Testis (tissue), 3 donors: ENCODE measurements around the gene ZNF827. TPM values are rescaled to one million over a fixed set of nuclear protein-coding genes. Genes with fewer than 3 reads are reported as not detected.

Experiments
- DNase-seq: peaks from one replicate; pipeline ENCODE4 v3.0.0-alpha.2; 2019
- H3K27ac ChIP-seq, 2 donors: fragments of 200-600 bp; sonication (generic); one replicate each; pipeline ENCODE4 v1.5.1; 2019
- H3K27me3 ChIP-seq: fragments of 200-600 bp; sonication (generic); one replicate; pipeline ENCODE4 v1.5.1; 2019
- H3K36me3 ChIP-seq: fragments of 200-600 bp; sonication (generic); one replicate; pipeline ENCODE4 v1.5.1; 2017; ENCODE audit warnings: low read depth; ENCODE audit errors: missing control alignments
- H3K4me1 ChIP-seq: fragments of 200-600 bp; sonication (generic); one replicate; pipeline ENCODE4 v1.5.1; 2019
- H3K4me3 ChIP-seq, 2 donors: fragments of 200-600 bp; sonication (generic); one replicate each; pipeline ENCODE4 v1.5.1; 2017 to 2019
- H3K9me3 ChIP-seq: fragments of 200-600 bp; sonication (generic); one replicate; pipeline ENCODE4 v1.5.1; 2017
- POLR2A ChIP-seq: fragments of 450-650 bp; IDR thresholded peaks from one replicate; pipeline ENCODE4 v1.6.1; 2017; ENCODE audit warnings: antibody characterized with exemption, mild to moderate bottlenecking, moderate library complexity
- WGBS, 2 donors: methylation state at CpG; one replicate each; pipeline ENCODE4 v1.1.5; 2018; 5-methylcytosine and 5-hydroxymethylcytosine counted together
- intact Hi-C: fragments of 100-400 bp; cut with DNase I; formaldehyde crosslinking; loops from one replicate; pipeline ENCODE4 v1.15.1; 2023; ENCODE audit warnings: low total_unique reads
- polyA plus RNA-seq: library from polyadenylated mRNA; stranded (reverse); fragments of 350-450 nt; fragmentation: Illumina TruSeq; extraction: RNeasy Lipid Tissue Mini Kit (QIAGEN cat#74804); gene quantifications from one replicate; pipeline ENCODE4 v1.2.3, GENCODE V29; 2014; ENCODE audit warnings: low read depth, low replicate concordance; ENCODE audit not compliant: insufficient read depth
- total RNA-seq, 2 donors: library from RNA; depleted of rRNA; stranded (reverse); fragments of >200 nt; gene quantifications; one replicate each; pipeline ENCODE4 v1.2.3, GENCODE V29; 2016
- TF ChIP-seq, protein P1 (sequence below), 3 experiments: fragments of 450-650 bp in 2 of 3; fragments of 200-600 bp in 1 of 3; sonication (generic) in 1 of 3; IDR thresholded peaks; one replicate each; pipeline ENCODE4 v1.5.1; 2016 to 2019; ENCODE audit warnings: antibody characterized with exemption in 3 of 3, mild to moderate bottlenecking in 2 of 3, moderate library complexity in 1 of 3

The ZNF827 gene
- total and polyA plus RNA-seq, 3 donors from 2014 or later = 13.9 to 46.8 (median 37.5) TPM

DNA sequence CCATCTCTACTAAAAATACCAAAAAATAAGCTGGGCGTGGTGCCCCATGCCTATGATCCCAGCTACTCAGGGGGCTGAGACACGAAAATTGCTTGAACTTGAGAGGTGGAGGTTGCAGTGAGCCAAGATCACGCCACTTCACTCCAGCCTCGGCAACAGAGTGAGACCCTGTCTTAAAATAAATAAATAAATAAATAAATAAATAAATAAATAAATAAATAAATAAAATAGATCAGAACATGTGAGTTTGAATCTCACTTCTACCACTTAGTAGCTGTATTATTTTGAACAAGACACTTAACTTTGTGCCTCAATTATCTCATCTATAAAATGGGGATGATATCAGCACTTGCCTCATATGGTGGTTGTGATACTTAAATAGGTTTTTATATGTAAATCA, 168.5 kb downstream of the ZNF827 start:
- H3K27me3 ChIP-seq = no peaks in the 10 kb centered on the region
- H3K27ac ChIP-seq = no peak overlapping the region
- intact Hi-C loops = no loop called here
- DNase-seq = no peak
- TF ChIP-seq POLR2A = no peak
- TF ChIP-seq, protein P1, sequence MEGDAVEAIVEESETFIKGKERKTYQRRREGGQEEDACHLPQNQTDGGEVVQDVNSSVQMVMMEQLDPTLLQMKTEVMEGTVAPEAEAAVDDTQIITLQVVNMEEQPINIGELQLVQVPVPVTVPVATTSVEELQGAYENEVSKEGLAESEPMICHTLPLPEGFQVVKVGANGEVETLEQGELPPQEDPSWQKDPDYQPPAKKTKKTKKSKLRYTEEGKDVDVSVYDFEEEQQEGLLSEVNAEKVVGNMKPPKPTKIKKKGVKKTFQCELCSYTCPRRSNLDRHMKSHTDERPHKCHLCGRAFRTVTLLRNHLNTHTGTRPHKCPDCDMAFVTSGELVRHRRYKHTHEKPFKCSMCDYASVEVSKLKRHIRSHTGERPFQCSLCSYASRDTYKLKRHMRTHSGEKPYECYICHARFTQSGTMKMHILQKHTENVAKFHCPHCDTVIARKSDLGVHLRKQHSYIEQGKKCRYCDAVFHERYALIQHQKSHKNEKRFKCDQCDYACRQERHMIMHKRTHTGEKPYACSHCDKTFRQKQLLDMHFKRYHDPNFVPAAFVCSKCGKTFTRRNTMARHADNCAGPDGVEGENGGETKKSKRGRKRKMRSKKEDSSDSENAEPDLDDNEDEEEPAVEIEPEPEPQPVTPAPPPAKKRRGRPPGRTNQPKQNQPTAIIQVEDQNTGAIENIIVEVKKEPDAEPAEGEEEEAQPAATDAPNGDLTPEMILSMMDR (IDR thresholded peaks at IDR 0.05) = no peak
- H3K9me3 ChIP-seq = no peaks in the 10 kb centered on the region
- no peak overlapping the region for H3K4me3 ChIP-seq
- 89 to 95% methylated on average over 4 of the region's 4 CpGs for WGBS, 2 donors
- H3K36me3 ChIP-seq = no peaks in the 10 kb centered on the region
- H3K4me1 ChIP-seq = no peaks in the 10 kb centered on the region

DNA sequence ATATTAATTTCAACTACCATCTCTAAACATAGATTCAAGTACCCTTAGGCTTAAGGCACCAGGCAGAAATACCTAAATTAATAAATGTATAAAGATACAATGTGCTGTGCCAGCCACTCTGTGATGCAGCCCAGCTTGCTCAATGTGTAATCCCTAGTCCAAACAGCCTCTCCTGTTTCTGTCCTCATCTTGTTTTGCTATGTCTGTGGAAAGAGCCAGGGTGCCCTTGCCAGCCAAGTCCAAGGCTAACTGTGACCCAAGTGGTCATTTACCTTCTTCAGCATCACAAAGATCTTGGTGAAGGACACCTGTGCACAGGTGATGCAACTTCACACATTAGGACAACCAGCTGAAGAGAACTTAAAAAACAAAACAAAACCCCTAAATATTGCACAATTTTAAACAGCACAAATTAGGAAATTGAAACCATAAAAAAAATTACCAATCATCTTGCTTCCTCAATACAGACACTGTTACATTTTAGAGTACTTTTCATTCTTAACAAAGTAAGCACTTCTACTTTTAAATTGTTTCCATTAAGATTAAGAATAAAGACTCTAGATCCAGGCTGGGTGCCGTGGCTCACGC, 169.1 kb downstream of the ZNF827 start:
- no peak for TF ChIP-seq POLR2A
- TF ChIP-seq, protein P1 (IDR thresholded peaks at IDR 0.05) = no peak
- Histone ChIP-seq H3K27ac (no peak overlapping the region), H3K4me3 (no peak overlapping the region), H3K36me3 (no peaks in the 10 kb centered on the region), H3K4me1 (no peaks in the 10 kb centered on the region), H3K27me3 (no peaks in the 10 kb centered on the region), H3K9me3 (no peaks in the 10 kb centered on the region)
- DNase-seq = no peak
- intact Hi-C loops = no loop called here
- 54 to 56% methylated on average over 2 of the region's 2 CpGs for WGBS, 2 donors

DNA sequence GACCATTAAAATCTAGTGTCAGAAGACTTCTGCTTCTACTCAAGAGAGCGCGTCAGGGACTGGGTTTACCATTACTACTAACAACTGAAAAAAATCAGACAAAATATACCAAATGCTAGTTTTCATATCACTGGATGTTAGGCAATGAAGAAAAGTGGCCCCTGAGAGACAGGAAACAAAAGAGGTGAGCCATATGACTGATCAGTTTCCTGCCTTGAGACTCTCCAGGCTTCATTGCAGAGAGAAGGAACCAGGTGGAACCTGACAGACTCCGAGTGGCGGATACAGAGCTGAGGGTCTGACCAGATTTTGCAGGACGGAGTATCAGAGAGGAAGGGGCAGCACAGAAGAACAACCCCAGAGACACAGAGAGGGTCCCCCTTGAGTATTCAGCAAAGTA, 172.3 kb downstream of the ZNF827 start:
- no peaks in the 10 kb centered on the region for H3K27me3 ChIP-seq
- 97 to 100% methylated on average over 5 of the region's 5 CpGs for WGBS, 2 donors
- H3K27ac ChIP-seq = no peak overlapping the region
- no peak overlapping the region for H3K4me3 ChIP-seq
- no peak for DNase-seq
- H3K36me3 ChIP-seq = no peaks in the 10 kb centered on the region
- H3K9me3 ChIP-seq = no peaks in the 10 kb centered on the region
- no peaks in the 10 kb centered on the region for H3K4me1 ChIP-seq
- intact Hi-C loops = no loop called here
- TF ChIP-seq, protein P1 (IDR thresholded peaks at IDR 0.05) = no peak
- no peak for TF ChIP-seq POLR2A

DNA sequence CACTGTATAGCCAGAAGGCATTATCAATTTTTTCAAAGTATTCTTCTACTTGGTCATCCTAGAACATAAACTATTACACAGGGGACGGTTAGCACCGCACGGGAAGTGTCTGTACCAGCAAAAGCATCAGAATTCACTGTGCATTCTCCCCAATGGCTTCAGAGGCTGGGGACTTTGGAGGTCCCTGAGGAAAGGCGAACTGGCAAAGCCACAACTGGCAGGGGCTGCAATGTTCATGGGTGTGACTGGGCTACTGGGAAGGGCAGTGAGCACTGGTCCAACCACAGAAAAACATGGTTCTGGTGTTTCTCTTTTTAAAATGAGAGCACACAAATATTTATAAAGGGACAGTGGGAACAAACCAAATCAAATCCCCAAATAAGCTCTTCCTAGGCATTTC, 175.2 kb downstream of the ZNF827 start:
- Histone ChIP-seq H3K27ac (no peak overlapping the region), H3K4me3 (no peak overlapping the region), H3K36me3 (no peaks in the 10 kb centered on the region), H3K27me3 (no peaks in the 10 kb centered on the region), H3K9me3 (no peaks in the 10 kb centered on the region), H3K4me1 (no peaks in the 10 kb centered on the region)
- 60 to 71% methylated on average over 4 of the region's 4 CpGs for WGBS, 2 donors
- no peak for DNase-seq
- intact Hi-C loops = no loop called here
- TF ChIP-seq, protein P1 (IDR thresholded peaks at IDR 0.05) = no peak
- TF ChIP-seq POLR2A = no peak

DNA sequence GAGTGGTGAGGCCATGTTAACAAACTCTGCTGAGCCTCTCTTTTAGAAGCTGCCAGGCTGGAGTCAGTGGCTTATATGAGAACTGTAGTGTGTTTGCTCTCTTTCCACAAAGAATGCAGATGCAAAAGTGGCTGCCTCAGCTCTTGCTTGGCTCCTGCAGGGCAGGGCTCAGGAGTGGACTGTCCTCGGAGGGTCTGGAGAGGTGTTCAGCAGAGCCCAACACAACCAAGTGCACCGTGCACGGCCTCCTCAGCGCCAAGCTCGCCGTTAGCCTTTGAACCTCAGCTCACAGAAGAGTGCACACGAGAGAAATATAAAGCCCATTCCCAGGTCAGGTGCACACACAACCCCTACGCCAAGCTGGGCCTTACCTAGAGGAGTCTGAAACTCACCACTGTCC, 175.9 kb downstream of the ZNF827 start:
- Histone ChIP-seq H3K4me1 (no peaks in the 10 kb centered on the region), H3K27ac (no peak overlapping the region), H3K9me3 (no peaks in the 10 kb centered on the region), H3K36me3 (no peaks in the 10 kb centered on the region), H3K4me3 (no peak overlapping the region), H3K27me3 (no peaks in the 10 kb centered on the region)
- DNase-seq = no peak
- TF ChIP-seq POLR2A = no peak
- TF ChIP-seq, protein P1 (IDR thresholded peaks at IDR 0.05) = no peak
- intact Hi-C loops = no loop called here
- WGBS, 2 donors = 92 to 93% methylated on average over 3 to 8 of the region's 8 CpGs
